SU-DHL-6 (cell line): ENCODE data around the gene FBXL13.

Source experiments
- EZH2phosphoT487 ChIP-seq: fragments of 200-600 bp; sonication (generic), shearing (Covaris generic); conservative IDR thresholded peaks from 2 replicates; pipeline ENCODE4 v1.6.1; 2018; ENCODE audit warnings: mild to moderate bottlenecking, antibody characterized with exemption, low read length, moderate library complexity, mixed read lengths
- TF ChIP-seq, protein P1 (sequence below): fragments of 200-600 bp; sonication (generic); IDR thresholded peaks from one replicate; pipeline ENCODE4 v1.5.1; 2017; ENCODE audit warnings: antibody characterized with exemption, mild to moderate bottlenecking, low read length, moderate library complexity; ENCODE audit not compliant: insufficient read depth, poor library complexity, severe bottlenecking

DNA sequence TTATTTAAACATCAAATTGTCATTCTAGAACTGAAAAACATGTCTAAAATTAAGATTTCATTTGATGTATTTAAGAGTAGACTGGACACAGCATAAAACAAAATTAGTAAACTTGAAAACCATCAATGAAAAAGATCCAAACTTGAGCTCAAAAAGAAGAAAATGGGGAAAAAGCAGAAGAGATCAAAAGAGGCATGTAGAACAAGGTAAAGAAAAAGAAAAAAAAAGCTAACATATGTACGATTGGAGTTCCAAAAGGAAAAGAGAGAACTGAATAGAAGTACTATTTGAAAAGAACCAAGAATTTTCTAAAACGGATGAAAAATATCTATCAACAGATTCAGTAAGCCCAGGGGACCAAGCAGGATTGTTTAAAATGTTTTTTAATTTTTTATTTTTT lies 3.6 kb downstream of the FBXL13 start:
- TF ChIP-seq, protein P1, sequence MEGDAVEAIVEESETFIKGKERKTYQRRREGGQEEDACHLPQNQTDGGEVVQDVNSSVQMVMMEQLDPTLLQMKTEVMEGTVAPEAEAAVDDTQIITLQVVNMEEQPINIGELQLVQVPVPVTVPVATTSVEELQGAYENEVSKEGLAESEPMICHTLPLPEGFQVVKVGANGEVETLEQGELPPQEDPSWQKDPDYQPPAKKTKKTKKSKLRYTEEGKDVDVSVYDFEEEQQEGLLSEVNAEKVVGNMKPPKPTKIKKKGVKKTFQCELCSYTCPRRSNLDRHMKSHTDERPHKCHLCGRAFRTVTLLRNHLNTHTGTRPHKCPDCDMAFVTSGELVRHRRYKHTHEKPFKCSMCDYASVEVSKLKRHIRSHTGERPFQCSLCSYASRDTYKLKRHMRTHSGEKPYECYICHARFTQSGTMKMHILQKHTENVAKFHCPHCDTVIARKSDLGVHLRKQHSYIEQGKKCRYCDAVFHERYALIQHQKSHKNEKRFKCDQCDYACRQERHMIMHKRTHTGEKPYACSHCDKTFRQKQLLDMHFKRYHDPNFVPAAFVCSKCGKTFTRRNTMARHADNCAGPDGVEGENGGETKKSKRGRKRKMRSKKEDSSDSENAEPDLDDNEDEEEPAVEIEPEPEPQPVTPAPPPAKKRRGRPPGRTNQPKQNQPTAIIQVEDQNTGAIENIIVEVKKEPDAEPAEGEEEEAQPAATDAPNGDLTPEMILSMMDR: no peak
- TF ChIP-seq EZH2phosphoT487: no peak
